ENCODE results near the gene C1orf210.

C1orf210 gene

DNA sequence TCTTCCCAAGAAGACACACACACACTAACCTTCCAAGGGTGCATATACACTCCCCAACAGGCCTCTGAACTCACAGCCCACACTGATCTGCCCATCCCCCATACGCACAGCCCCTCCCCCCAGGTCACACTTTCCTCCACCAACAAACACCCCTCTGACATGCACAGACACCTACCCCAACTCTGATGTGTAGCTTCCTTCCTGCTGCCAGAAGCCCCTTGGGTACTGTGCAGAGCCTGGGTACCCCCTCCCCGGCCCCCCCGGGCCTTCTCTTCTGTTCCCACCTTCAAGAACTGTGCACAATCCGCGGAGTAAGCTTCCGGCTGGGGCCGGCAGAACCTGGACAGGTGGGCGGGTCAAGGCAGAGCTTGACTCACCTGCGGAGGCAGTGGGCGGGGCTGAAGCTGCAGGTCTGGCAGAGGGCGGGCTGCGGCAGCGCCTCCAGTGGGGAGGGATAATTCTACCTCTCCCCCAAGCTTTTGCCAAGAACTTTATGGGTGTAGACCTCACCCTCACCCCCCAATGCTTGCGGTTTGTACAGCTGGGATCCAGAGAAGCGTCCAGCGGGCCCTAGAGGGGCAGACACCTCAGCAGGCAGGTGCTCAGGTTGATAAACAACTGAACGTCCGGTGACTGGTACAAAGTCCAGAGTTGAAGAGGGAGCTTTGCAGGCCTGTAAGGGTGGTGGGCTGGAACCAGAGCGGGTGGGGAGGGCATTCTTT, at the start of gene C1orf210:
Gene C1orf210 (minus strand): TSS at position 313 of the 722 bp plus-strand sequence. CDS start 2,311 bp downstream, outside the sequence.
- DNase-seq = peak; percentile 65

DNA sequence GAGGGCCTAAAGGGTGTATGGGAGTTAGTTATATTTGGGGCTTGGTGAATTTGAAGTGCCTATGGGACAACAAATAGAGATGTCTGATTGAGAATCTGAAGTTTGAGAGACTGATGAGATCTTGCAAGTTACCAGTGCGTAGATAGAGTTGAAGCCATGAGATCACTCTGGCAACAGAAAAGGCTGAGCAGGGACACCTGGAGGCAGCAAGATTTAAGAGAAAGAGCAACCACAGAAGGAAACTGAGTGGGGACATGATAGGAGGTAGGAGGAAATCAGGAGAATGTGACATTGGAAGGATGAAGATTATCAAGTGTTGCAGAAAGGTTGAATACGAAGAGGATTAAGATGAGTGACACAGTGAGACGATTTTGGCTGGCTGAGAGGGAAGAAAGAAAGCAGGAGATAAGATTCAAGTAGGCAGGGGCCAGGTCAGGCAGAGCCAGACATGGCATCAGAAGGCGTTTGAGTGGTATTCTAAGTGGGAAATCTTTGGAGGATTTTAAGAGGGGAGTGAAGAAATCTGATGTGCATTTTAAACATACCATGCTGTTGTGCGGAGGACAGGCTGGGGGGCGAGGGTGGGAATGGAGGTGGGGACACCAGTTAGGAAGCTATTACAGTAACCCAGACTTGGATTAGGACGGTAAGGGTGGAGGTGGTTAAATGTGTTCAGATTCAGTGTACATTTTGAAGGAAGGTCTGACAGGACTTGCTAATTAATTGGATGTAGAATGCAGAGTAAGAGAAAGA, 49.2 kb upstream of the C1orf210 start:
- DNase-seq = no peak

DNA sequence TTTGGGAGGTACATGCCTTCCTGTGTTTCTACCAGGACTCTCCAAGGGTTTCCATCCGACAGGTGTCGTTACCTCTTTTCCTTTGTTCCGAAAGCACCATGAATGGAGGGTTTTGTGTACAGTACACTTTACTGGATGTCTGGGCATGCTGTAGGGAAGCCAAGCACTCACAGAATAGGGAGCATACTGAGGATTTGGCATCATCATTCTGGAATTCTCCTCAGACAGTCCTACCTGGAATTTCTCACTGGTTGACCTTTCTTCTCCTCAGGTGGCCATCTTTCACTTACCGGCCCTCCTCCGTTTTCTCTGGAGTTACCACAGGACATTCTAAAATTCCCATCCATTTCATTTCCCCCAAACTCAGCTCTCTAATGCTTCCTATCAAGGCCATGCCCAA, 46.3 kb upstream of the C1orf210 start:
- no peak for DNase-seq

GRCh38 chr1:43329995-43330751, 44.8 kb upstream of the C1orf210 start:
- no peak for DNase-seq

DNA sequence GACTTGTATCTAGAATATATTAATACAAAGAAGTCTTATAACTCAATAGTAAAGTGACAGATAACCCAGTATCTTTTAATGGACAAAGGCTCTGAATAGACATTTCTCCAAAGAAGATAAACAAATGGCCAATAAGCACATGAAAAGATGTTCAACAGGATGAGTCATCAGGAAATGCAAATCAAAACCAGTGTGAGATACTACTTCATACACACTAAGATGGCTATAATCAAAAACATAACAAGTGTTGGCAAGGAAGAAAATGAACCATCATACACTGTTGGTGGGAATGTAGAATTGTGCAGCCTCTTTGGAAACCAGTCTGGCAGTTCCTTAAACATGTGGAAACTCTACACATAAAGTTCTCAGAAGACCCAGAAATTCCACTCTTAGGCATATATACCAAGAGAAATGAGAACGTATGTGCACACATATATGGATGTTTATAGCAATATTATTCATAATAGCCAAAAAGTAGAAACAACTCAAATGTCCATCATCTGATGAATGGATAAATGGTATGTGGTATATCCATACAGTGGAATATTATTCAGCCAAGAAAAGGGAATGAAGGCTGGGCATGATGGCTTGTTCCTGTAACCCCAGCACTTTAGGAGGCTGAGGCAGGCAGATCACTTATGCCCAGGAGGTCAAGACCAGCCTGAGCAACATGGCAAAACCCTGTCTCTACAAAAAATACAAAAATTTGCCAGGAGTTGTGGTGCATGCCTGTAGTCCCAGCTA, 42.3 kb upstream of the C1orf210 start:
- no peak for DNase-seq

- no peak for DNase-seq
Measured at GRCh38 chr1:43325381-43325780, 40.0 kb upstream of the C1orf210 start.

DNA sequence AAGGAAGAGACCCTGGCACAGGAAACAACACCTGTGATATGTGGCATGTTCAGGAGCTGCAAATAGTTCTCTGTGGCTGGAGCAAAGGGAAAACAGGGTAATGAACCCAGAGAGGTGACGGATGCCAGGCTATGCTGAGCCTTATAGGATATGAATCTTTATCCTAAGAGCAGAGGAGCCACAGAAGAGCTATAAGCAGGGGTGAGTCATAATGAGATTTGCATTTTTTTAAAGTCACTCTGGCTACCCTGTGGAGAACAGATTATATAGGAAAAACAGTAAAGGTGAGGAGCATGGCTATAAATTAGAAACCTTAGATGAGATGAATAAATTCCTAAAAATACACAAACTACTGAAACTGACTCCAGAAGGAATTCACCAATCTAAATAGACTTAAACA, 39.4 kb upstream of the C1orf210 start:
- no peak for DNase-seq

GRCh38 chr1:43322506-43322905, 37.1 kb upstream of the C1orf210 start:
- no peak for DNase-seq

- no peak for DNase-seq
Measured at GRCh38 chr1:43321331-43321891, 36.0 kb upstream of the C1orf210 start.

DNA sequence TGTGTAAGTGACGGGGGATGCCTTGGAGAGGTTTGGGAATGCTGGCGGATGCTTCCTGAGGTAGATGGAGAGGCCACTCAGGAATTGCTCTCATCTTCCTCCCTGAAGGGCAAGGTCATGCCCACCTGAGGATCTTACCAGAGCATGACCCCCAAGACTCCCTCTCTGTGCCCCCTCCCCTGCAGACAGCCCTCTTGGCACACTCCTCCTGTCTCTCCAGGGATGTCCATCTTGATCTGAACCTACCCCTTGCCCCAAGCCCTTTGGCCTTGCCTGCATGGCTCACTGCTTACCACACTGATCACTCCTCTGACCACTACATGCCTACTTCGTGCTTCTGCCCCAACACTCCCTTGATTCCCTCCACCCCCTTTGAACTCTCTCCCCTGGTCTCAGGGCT, 34.4 kb upstream of the C1orf210 start:
- DNase-seq = no peak

- DNase-seq = no peak
Measured at GRCh38 chr1:43319288-43319687, 33.9 kb upstream of the C1orf210 start.

- DNase-seq = no peak
Measured at GRCh38 chr1:43318831-43319230, 33.5 kb upstream of the C1orf210 start.

- no peak for DNase-seq
Measured at GRCh38 chr1:43317817-43318471, 32.6 kb upstream of the C1orf210 start.

- no peak for DNase-seq
Measured at GRCh38 chr1:43316738-43317520, 31.5 kb upstream of the C1orf210 start.

DNA sequence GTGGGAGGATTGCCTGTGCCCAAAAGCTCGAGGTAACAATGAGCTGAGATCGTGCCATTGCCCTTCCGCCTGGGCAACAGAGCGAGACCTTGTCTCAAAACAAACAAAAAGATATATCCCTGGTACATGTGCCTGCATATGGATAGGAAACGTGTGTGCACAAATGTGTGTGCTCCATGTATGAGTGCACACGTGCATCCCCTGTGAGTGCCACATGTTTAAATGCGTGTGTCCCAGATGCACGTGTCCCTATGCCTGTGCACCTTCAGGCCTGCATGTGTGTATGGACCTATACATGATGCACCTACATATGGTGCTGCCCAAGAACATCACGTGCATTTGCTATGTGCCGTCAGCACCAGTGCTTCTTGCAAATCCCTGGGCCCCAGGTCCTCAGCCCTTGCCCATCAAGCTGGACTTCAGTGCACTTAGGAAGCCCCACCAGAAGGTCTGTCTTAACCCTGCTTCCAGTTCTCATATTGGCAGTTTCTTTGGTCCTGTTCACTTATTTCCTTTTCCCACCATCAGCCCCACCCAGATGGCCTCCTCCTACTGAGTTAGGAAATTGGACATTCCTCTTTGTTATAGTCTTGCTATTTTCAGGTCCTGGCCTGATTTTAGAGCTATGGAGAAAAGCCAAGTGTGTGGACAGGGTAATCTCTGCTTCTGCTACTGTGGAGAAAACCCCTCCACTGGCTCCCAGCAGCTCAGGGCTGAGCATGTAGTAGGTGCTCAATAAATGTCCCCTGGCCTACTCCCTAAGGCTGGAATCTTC, 30.8 kb upstream of the C1orf210 start:
- DNase-seq = no peak

DNA sequence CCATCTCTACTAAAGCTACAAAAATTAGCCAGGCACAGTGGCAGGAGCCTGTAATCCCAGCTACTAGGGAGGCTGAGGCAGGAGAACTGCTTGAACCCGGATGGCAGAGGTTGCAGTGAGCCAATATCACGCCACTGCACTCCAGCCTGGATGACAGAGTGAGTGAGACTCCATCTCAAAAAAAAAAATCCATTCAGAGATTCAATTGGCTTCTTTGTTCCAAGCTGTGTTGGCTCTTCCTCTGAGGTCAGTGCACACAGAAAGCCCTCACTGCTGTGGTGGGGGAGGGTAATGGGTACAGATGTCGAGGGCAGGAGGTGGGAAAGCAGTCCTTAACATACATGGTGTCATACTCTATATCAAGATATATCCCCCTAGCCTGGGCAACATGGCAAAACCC, 30.1 kb upstream of the C1orf210 start:
- no peak for DNase-seq

GRCh38 chr1:43314233-43314632, 28.9 kb upstream of the C1orf210 start:
- DNase-seq = no peak

- no peak for DNase-seq
Measured at GRCh38 chr1:43313771-43314170, 28.4 kb upstream of the C1orf210 start.

DNA sequence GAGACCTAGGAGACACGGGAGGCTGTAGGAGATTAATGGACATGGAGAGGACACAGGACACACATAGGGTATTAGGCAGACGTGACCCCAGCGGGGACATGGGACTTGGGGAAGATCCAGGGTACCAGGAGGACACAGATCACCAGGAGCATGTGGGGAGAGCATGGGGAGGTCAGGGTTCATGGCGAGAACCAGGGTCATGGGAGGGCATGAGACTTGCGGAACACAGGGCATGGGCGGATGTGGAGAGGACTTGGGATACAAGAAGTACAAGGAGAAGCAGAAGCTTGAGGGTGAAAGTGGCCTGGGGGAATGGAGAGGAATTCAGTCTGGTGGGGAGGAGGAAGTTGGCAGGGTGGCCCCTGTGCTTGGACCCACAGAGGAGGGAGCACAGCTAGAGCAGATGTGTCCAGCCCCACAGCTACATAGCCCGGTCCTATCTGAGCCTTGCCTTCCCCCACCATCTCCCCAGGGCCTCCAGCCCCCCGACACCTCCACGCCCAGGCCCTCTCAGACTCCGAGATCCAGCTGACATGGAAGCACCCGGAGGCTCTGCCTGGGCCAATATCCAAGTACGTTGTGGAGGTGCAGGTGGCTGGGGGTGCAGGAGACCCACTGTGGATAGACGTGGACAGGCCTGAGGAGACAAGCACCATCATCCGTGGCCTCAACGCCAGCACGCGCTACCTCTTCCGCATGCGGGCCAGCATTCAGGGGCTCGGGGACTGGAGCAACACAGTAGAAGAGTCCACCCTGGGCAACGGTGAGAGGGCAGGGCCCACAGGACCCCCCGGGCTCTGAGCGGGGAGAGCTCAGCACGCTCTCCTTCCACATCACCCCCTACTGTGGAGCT, 27.5 kb upstream of the C1orf210 start:
- DNase-seq = no peak

All from NCI-H1105 (cell line).